ENCODE data around the gene DDX27.

DDX27 gene

GRCh38 chr20:49262444-49262843 is 43.2 kb downstream of the DDX27 start:
- in situ Hi-C loops (cut with HindIII; ENCODE audit: low sequenced_read_pairs), result no loop called here
- DNase-seq (ENCODE audit: low read depth), result no peak
- H3K4me3 ChIP-seq (ENCODE audit: low read depth, low read length), result no peak overlapping the region
- no peak for TF ChIP-seq CTCF (IDR thresholded peaks at IDR 0.05; ENCODE audit: low read depth, low read length, missing control alignments)

GRCh38 chr20:49267327-49267726 is 48.1 kb downstream of the DDX27 start:
- no peak for TF ChIP-seq CTCF (IDR thresholded peaks at IDR 0.05; ENCODE audit: low read depth, low read length, missing control alignments)
- no peak overlapping the region for H3K4me3 ChIP-seq (ENCODE audit: low read depth, low read length)
- in situ Hi-C loops (cut with HindIII; ENCODE audit: low sequenced_read_pairs), result no loop called here
- no peak for DNase-seq (ENCODE audit: low read depth)

- TF ChIP-seq CTCF (IDR thresholded peaks at IDR 0.05; ENCODE audit: low read depth, low read length, missing control alignments), result no peak
- in situ Hi-C loops (cut with HindIII; ENCODE audit: low sequenced_read_pairs), result no loop called here
- no peak for DNase-seq (ENCODE audit: low read depth)
- H3K4me3 ChIP-seq (ENCODE audit: low read depth, low read length), result no peak overlapping the region
These were observed 49.6 kb downstream of the DDX27 start for GRCh38 chr20:49268600-49269365.

- H3K4me3 ChIP-seq (ENCODE audit: low read depth, low read length), result no peak overlapping the region
- in situ Hi-C loops (cut with HindIII; ENCODE audit: low sequenced_read_pairs), result no loop called here
- no peak for TF ChIP-seq CTCF (IDR thresholded peaks at IDR 0.05; ENCODE audit: low read depth, low read length, missing control alignments)
- DNase-seq (ENCODE audit: low read depth), result no peak
These were observed 51.0 kb downstream of the DDX27 start for GRCh38 chr20:49270177-49270576.

GRCh38 chr20:49270736-49271135 is 51.5 kb downstream of the DDX27 start:
- TF ChIP-seq CTCF (IDR thresholded peaks at IDR 0.05; ENCODE audit: low read depth, low read length, missing control alignments), result no peak
- H3K4me3 ChIP-seq (ENCODE audit: low read depth, low read length), result no peak overlapping the region
- in situ Hi-C loops (cut with HindIII; ENCODE audit: low sequenced_read_pairs), result no loop called here
- no peak for DNase-seq (ENCODE audit: low read depth)

- DNase-seq (ENCODE audit: low read depth), result no peak
- no peak overlapping the region for H3K4me3 ChIP-seq (ENCODE audit: low read depth, low read length)
- in situ Hi-C loops (cut with HindIII; ENCODE audit: low sequenced_read_pairs), result no loop called here
- no peak for TF ChIP-seq CTCF (IDR thresholded peaks at IDR 0.05; ENCODE audit: low read depth, low read length, missing control alignments)
These were observed 53.4 kb downstream of the DDX27 start for GRCh38 chr20:49272654-49273053.
